Measurements from ENCODE around the gene FFAR4. TPM values are rescaled to one million over a fixed set of nuclear protein-coding genes. Genes with fewer than 3 reads are reported as not detected.
"Not testable (repeated sequence)": the region's sequence is repeated elsewhere in the genome, so short reads cannot be mapped to it uniquely, and the experiment has no call there.

The FFAR4 gene
- total and polyA plus RNA-seq, 2 experiments from 2014 or later = 0.06 TPM; not detected in 1

DNA sequence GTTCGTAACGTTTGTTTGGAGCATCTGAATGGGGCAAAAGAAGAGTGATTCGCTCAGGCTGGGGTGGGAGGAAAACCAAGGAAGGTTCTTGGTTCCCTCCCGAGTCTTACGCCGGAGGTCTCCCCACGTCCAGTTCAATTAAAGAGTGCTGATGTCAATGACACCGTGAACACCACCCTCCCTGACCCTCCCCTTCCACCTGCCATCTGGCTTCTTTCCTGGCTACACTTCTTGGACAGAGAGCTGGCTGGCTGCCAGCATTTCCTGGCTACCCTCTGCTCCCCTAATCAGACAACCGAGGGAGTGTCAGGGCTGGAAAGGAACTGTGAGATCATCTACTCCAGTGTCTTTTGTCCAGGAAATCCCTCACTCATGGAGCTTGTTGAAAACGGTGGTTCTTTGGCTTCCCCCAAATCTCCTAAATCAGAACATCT lies 24.1 kb upstream of the FFAR4 start:
- H3K4me3 Mint-ChIP-seq = no peak overlapping the region
- no peaks in the 10 kb centered on the region for H3K9me2 ChIP-seq (ENCODE audit: insufficient read depth)
- no peak overlapping the region for H3K4me3 ChIP-seq
- no peak overlapping the region for H3K27ac Mint-ChIP-seq
- H4K20me1 ChIP-seq (replicated peaks; ENCODE audit: insufficient read depth) = no peaks in the 10 kb centered on the region
- ATAC-seq = peak; percentile 80
- no peaks in the 10 kb centered on the region for H3K4me1 ChIP-seq (ENCODE audit: insufficient read depth)
- H3K4me2 ChIP-seq = no peak overlapping the region
- H3K27me3 Mint-ChIP-seq (ENCODE audit: insufficient read depth, low read depth, poor library complexity) = peaks cover 7% of the 10 kb centered on the region
- H3F3A ChIP-seq (replicated peaks; ENCODE audit: low read depth) = no peaks in the 10 kb centered on the region
- no peaks in the 10 kb centered on the region for H3K36me3 Mint-ChIP-seq (ENCODE audit: low read depth)
- TF ChIP-seq, protein P1, sequence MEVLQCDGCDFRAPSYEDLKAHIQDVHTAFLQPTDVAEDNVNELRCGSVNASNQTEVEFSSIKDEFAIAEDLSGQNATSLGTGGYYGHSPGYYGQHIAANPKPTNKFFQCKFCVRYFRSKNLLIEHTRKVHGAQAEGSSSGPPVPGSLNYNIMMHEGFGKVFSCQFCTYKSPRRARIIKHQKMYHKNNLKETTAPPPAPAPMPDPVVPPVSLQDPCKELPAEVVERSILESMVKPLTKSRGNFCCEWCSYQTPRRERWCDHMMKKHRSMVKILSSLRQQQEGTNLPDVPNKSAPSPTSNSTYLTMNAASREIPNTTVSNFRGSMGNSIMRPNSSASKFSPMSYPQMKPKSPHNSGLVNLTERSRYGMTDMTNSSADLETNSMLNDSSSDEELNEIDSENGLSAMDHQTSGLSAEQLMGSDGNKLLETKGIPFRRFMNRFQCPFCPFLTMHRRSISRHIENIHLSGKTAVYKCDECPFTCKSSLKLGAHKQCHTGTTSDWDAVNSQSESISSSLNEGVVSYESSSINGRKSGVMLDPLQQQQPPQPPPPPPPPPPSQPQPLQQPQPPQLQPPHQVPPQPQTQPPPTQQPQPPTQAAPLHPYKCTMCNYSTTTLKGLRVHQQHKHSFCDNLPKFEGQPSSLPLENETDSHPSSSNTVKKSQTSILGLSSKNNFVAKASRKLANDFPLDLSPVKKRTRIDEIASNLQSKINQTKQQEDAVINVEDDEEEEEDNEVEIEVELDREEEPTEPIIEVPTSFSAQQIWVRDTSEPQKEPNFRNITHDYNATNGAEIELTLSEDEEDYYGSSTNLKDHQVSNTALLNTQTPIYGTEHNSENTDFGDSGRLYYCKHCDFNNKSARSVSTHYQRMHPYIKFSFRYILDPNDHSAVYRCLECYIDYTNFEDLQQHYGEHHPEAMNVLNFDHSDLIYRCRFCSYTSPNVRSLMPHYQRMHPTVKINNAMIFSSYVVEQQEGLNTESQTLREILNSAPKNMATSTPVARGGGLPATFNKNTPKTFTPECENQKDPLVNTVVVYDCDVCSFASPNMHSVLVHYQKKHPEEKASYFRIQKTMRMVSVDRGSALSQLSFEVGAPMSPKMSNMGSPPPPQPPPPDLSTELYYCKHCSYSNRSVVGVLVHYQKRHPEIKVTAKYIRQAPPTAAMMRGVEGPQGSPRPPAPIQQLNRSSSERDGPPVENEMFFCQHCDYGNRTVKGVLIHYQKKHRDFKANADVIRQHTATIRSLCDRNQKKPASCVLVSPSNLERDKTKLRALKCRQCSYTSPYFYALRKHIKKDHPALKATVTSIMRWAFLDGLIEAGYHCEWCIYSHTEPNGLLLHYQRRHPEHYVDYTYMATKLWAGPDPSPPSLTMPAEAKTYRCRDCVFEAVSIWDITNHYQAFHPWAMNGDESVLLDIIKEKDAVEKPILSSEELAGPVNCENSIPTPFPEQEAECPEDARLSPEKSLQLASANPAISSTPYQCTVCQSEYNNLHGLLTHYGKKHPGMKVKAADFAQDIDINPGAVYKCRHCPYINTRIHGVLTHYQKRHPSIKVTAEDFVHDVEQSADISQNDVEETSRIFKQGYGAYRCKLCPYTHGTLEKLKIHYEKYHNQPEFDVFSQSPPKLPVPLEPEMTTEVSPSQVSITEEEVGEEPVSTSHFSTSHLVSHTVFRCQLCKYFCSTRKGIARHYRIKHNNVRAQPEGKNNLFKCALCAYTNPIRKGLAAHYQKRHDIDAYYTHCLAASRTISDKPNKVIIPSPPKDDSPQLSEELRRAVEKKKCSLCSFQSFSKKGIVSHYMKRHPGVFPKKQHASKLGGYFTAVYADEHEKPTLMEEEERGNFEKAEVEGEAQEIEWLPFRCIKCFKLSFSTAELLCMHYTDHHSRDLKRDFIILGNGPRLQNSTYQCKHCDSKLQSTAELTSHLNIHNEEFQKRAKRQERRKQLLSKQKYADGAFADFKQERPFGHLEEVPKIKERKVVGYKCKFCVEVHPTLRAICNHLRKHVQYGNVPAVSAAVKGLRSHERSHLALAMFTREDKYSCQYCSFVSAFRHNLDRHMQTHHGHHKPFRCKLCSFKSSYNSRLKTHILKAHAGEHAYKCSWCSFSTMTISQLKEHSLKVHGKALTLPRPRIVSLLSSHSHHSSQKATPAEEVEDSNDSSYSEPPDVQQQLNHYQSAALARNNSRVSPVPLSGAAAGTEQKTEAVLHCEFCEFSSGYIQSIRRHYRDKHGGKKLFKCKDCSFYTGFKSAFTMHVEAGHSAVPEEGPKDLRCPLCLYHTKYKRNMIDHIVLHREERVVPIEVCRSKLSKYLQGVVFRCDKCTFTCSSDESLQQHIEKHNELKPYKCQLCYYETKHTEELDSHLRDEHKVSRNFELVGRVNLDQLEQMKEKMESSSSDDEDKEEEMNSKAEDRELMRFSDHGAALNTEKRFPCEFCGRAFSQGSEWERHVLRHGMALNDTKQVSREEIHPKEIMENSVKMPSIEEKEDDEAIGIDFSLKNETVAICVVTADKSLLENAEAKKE (CRISPR knock-in tag; IDR thresholded peaks at IDR 0.05) = no peak
- TF ChIP-seq, protein P2, sequence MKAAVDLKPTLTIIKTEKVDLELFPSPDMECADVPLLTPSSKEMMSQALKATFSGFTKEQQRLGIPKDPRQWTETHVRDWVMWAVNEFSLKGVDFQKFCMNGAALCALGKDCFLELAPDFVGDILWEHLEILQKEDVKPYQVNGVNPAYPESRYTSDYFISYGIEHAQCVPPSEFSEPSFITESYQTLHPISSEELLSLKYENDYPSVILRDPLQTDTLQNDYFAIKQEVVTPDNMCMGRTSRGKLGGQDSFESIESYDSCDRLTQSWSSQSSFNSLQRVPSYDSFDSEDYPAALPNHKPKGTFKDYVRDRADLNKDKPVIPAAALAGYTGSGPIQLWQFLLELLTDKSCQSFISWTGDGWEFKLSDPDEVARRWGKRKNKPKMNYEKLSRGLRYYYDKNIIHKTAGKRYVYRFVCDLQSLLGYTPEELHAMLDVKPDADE (IDR thresholded peaks at IDR 0.05) = no peak
- TF ChIP-seq JUNB (IDR thresholded peaks at IDR 0.05; ENCODE audit: unreplicated experiment) (no peak), STAT1 (IDR thresholded peaks at IDR 0.05; ENCODE audit: unreplicated experiment) (no peak), POLR2AphosphoS5 (IDR thresholded peaks at IDR 0.05; ENCODE audit: low read depth) (no peak), CTCF (conservative IDR thresholded peaks at IDR 0.05; ENCODE audit: low read depth in 2 of 2) (no peak; a peak in 1 of 4 replicates), ZNF331 (CRISPR knock-in tag; IDR thresholded peaks at IDR 0.05; ENCODE audit: low read depth) (no peak), CREB1 (CRISPR knock-in tag; IDR thresholded peaks at IDR 0.05; ENCODE audit: low read depth) (no peak), EZH2phosphoT487 (IDR thresholded peaks at IDR 0.05; ENCODE audit: unreplicated experiment) (no peak), NANOG (IDR thresholded peaks at IDR 0.05; ENCODE audit: borderline replicate concordance) (no peak)
- H2AFZ ChIP-seq = peak overlapping the region; percentile 5; the same call in 1 of the 2 replicates
- no peaks in the 10 kb centered on the region for H3K4me1 Mint-ChIP-seq
- no peak for DNase-seq (ENCODE audit: low spot score)
- H3K79me2 ChIP-seq (replicated peaks; ENCODE audit: insufficient read depth) = no peaks in the 10 kb centered on the region
- no peaks in the 10 kb centered on the region; the same call in 2 of the 3 replicates for H3K9me3 Mint-ChIP-seq
- no peak overlapping the region for H3K27ac ChIP-seq (ENCODE audit: low read depth)
- no peaks in the 10 kb centered on the region for H3K36me3 ChIP-seq (ENCODE audit: insufficient read depth)
- H3K27me3 ChIP-seq (ENCODE audit: insufficient read depth) = peaks cover 8% of the 10 kb centered on the region

- not testable (repeated sequence) for H3K27ac ChIP-seq (ENCODE audit: low read depth); H2AFZ ChIP-seq; H3K4me3 ChIP-seq; H3F3A ChIP-seq (replicated peaks; ENCODE audit: low read depth); H4K20me1 ChIP-seq (replicated peaks; ENCODE audit: insufficient read depth); H3K9me3 Mint-ChIP-seq; H3K36me3 Mint-ChIP-seq (ENCODE audit: low read depth); H3K27me3 Mint-ChIP-seq (ENCODE audit: insufficient read depth, low read depth, poor library complexity); DNase-seq (ENCODE audit: low spot score); H3K79me2 ChIP-seq (replicated peaks; ENCODE audit: insufficient read depth); H3K4me2 ChIP-seq; H3K4me3 Mint-ChIP-seq; ATAC-seq; H3K27ac Mint-ChIP-seq; H3K36me3 ChIP-seq (ENCODE audit: insufficient read depth); H3K4me1 Mint-ChIP-seq; H3K27me3 ChIP-seq (ENCODE audit: insufficient read depth); H3K9me2 ChIP-seq (ENCODE audit: insufficient read depth); H3K4me1 ChIP-seq (ENCODE audit: insufficient read depth)
These were observed 19.5 kb upstream of the FFAR4 start for GRCh38 chr10:93546995-93547394.
